HCT116 (cell line): Measurements from ENCODE around the gene USP46. TPM values are rescaled to one million over a fixed set of nuclear protein-coding genes. Genes with fewer than 3 reads are reported as not detected.

Experiments
- ATAC-seq: fragments of 200-7000 bp; cut with Tn5 transposase; 2 replicates; pipeline ENCODE4 v1.9.1; 2020; ENCODE audit warnings: mild to moderate bottlenecking, moderate library complexity
- BruUV-seq: library from RNA; stranded (reverse); fragments of 400-500 nt; replicated peaks from 2 replicates; lab custom pipeline; 2021; lab: Mats Ljungman, UMichigan
- CTCF ChIA-PET: fragments of 300-600 bp; sonication (Branson Sonifier 250); formaldehyde crosslinking; loops from one replicate; lab custom pipeline; 2021; ENCODE audit warnings: antibody characterized with exemption; lab: Charles Lee
- POLR2A ChIA-PET: fragments of 300-600, 350-600 bp; sonication (Branson Sonifier 250); formaldehyde crosslinking; loops from one replicate; lab custom pipeline; 2021; ENCODE audit warnings: antibody characterized with exemption; lab: Charles Lee
- RAD21 ChIA-PET, 2 experiments: fragments of 300-600 bp; sonication (Branson Sonifier 250); formaldehyde crosslinking; loops; one replicate each; lab custom pipeline; 2023; ENCODE audit warnings: low total read pairs in 2 of 2; ENCODE audit not compliant: uncharacterized antibody in 2 of 2, unreplicated experiment in 2 of 2, low non-redundant PET in 1 of 2; lab: Charles Lee
- DNase-seq: peaks from one replicate; pipeline ENCODE4 v3.0.0-alpha.2; 2010; ENCODE audit warnings: low read depth, low spot score
- H2AFZ ChIP-seq: fragments of 200-600 bp; shearing (Covaris generic), sonication (generic); 2 replicates; pipeline ENCODE4 v1.6.1; 2017; ENCODE audit warnings: low read depth, mixed run types, mixed read lengths, antibody characterized with exemption, low read length; ENCODE audit not compliant: poor library complexity, severe bottlenecking
- H3K27ac ChIP-seq: 2 replicates; pipeline ENCODE4 v1.5.1; 2012; ENCODE audit warnings: low read depth, low read length
- H3K27me3 ChIP-seq: fragments of 200-600 bp; sonication (generic); 2 replicates; pipeline ENCODE4 v1.6.1; 2016; ENCODE audit warnings: mixed run types, low read length, mixed read lengths; ENCODE audit not compliant: insufficient read depth
- H3K36me3 ChIP-seq, 2 experiments: fragments of 200-500 bp in 1 of 2; fragments of 200-600 bp in 1 of 2; sonication (Bioruptor generic) in 1 of 2; sonication (generic) in 1 of 2; 2 replicates each; pipeline versions ENCODE4 v1.5.1 to v1.6.1; 2014 to 2016; ENCODE audit warnings: low read length in 2 of 2, inconsistent platforms in 1 of 2, mixed read lengths in 1 of 2, mixed run types in 1 of 2; ENCODE audit not compliant: insufficient read depth in 2 of 2, control insufficient read depth in 1 of 2
- H3K4me1 ChIP-seq, 2 experiments: fragments of 200-600 bp in 1 of 2; sonication (generic) in 1 of 2; 2 replicates each; pipeline versions ENCODE4 v1.5.1 to v1.6.1; 2012 to 2017; ENCODE audit warnings: low read length in 2 of 2, inconsistent platforms in 1 of 2, mild to moderate bottlenecking in 1 of 2, mixed read lengths in 1 of 2, mixed run types in 1 of 2, moderate library complexity in 1 of 2; ENCODE audit not compliant: insufficient read depth in 2 of 2, control insufficient read depth in 1 of 2
- H3K4me2 ChIP-seq: fragments of 200-600 bp; sonication (generic); 2 replicates; pipeline ENCODE4 v1.6.1; 2017; ENCODE audit warnings: mixed run types, low read length, mixed read lengths
- H3K4me3 ChIP-seq, 2 experiments: fragments of 200-600 bp in 1 of 2; sonication (generic) in 1 of 2; replicated peaks in 1 of 2; 2 replicates each; pipeline ENCODE4 v1.5.1; 2011 to 2016; ENCODE audit warnings: low read length in 2 of 2, control low read depth in 1 of 2, low read depth in 1 of 2, mild to moderate bottlenecking in 1 of 2, mixed read lengths in 1 of 2, mixed run types in 1 of 2
- H3K79me2 ChIP-seq: fragments of 200-600 bp; sonication (generic); 2 replicates; pipeline ENCODE4 v1.6.1; 2017; ENCODE audit warnings: mild to moderate bottlenecking, mixed run types, low read length, moderate library complexity, mixed read lengths; ENCODE audit not compliant: insufficient read depth
- H3K9ac ChIP-seq: fragments of 200-600 bp; sonication (generic); 2 replicates; pipeline ENCODE4 v1.6.1; 2016; ENCODE audit warnings: low read length, mixed read lengths
- H3K9me2 ChIP-seq: fragments of 200-600 bp; sonication (generic), shearing (Covaris generic); 2 replicates; pipeline ENCODE4 v1.6.1; 2017; ENCODE audit warnings: mixed run types, mild to moderate bottlenecking, moderate library complexity; ENCODE audit not compliant: insufficient read depth
- H3K9me3 ChIP-seq, 2 experiments: fragments of 200-500 bp in 1 of 2; fragments of 200-600 bp in 1 of 2; sonication (Bioruptor generic) in 1 of 2; sonication (generic) in 1 of 2; 2 replicates each; pipeline ENCODE4 v1.6.1; 2014 to 2017; ENCODE audit warnings: low read length in 2 of 2, mixed read lengths in 2 of 2, inconsistent platforms in 1 of 2, low read depth in 1 of 2, mild to moderate bottlenecking in 1 of 2, mixed run types in 1 of 2, moderate library complexity in 1 of 2; ENCODE audit not compliant: control insufficient read depth in 1 of 2, insufficient read depth in 1 of 2
- H4K20me1 ChIP-seq: fragments of 200-600 bp; sonication (generic), shearing (Covaris generic); 2 replicates; pipeline ENCODE4 v1.6.1; 2017; ENCODE audit warnings: mixed run types, mild to moderate bottlenecking, moderate library complexity; ENCODE audit not compliant: insufficient read depth
- CBX3 ChIP-seq: IDR thresholded peaks from 2 replicates; pipeline ENCODE4 v1.6.1; 2012; ENCODE audit warnings: low read depth
- CEBPB ChIP-seq: IDR thresholded peaks from 2 replicates; pipeline ENCODE4 v1.6.1; 2012; ENCODE audit warnings: low read depth
- EGR1 ChIP-seq: IDR thresholded peaks from 2 replicates; pipeline ENCODE4 v1.6.1; 2012; ENCODE audit warnings: low read depth
- ELF1 ChIP-seq: IDR thresholded peaks from 2 replicates; pipeline ENCODE4 v1.6.1; 2012; ENCODE audit warnings: low read depth, borderline replicate concordance
- EZH2 ChIP-seq: fragments of 200-600 bp; sonication (generic); IDR thresholded peaks from 2 replicates; pipeline ENCODE4 v1.6.1; 2017; ENCODE audit warnings: antibody characterized with exemption, mixed run types
- EZH2phosphoT487 ChIP-seq: fragments of 200-600 bp; IDR thresholded peaks from 2 replicates; pipeline ENCODE4 v1.6.1; 2018; ENCODE audit warnings: antibody characterized with exemption, borderline replicate concordance
- FOSL1 ChIP-seq: IDR thresholded peaks from 2 replicates; pipeline ENCODE4 v1.6.1; 2012; ENCODE audit warnings: low read depth
- JUND ChIP-seq: IDR thresholded peaks from 2 replicates; pipeline ENCODE4 v1.6.1; 2012
- POLR2AphosphoS5 ChIP-seq: IDR thresholded peaks from 2 replicates; pipeline ENCODE4 v1.6.1; 2011; ENCODE audit warnings: mild to moderate bottlenecking, low read depth, low read length, moderate library complexity
- SRF ChIP-seq: IDR thresholded peaks from 2 replicates; pipeline ENCODE4 v1.6.1; 2012; ENCODE audit warnings: low read depth
- TCF7L2 ChIP-seq: IDR thresholded peaks from 2 replicates; pipeline ENCODE4 v1.7.0; 2011; ENCODE audit warnings: borderline replicate concordance, inconsistent platforms; ENCODE audit not compliant: insufficient read depth, insufficient read length; ENCODE audit errors: extremely low read depth
- YY1 ChIP-seq: IDR thresholded peaks from 2 replicates; pipeline ENCODE4 v1.6.1; 2011; ENCODE audit warnings: low read length, low read depth, moderate library complexity, mild to moderate bottlenecking; ENCODE audit not compliant: insufficient replicate concordance; ENCODE audit errors: extremely low read depth
- ZFX ChIP-seq: fragments of 450-650 bp; IDR thresholded peaks from 2 replicates; pipeline ENCODE4 v1.6.1; 2017
- intact Hi-C: fragments of 100-400 bp; cut with micrococcal nuclease; formaldehyde crosslinking; loops from 2 replicates; pipeline ENCODE4 v1.10.0; 2022
- total RNA-seq: library from RNA; stranded (reverse); gene quantifications from one replicate; pipeline ENCODE4 v1.2.1, GENCODE V29; 2021; ENCODE audit not compliant: unreplicated experiment
- TF ChIP-seq, protein P1 (sequence below): IDR thresholded peaks from 2 replicates; pipeline ENCODE4 v1.6.1; 2012; ENCODE audit warnings: low read depth
- TF ChIP-seq, protein P2 (sequence below), 3 experiments: fragments of 200-600 bp in 1 of 3; sonication (generic) in 1 of 3; IDR thresholded peaks in 2 of 3; conservative IDR thresholded peaks in 1 of 3; 2 replicates each; pipeline ENCODE4 v1.5.1; 2012 to 2017; ENCODE audit warnings: low read depth in 2 of 3, low read length in 2 of 3, antibody characterized with exemption in 1 of 3, borderline replicate concordance in 1 of 3, control low read depth in 1 of 3, mild to moderate bottlenecking in 1 of 3, mixed read lengths in 1 of 3, mixed run types in 1 of 3, moderate library complexity in 1 of 3; ENCODE audit not compliant: insufficient read depth in 1 of 3
- TF ChIP-seq, protein P3 (sequence below): IDR thresholded peaks from 2 replicates; pipeline ENCODE4 v1.6.1; 2012
- TF ChIP-seq, protein P4 (sequence below): IDR thresholded peaks from 2 replicates; pipeline ENCODE4 v1.6.1; 2012

USP46 gene
- total RNA-seq, 1 experiment from 2014 or later, result 36.6 TPM

DNA sequence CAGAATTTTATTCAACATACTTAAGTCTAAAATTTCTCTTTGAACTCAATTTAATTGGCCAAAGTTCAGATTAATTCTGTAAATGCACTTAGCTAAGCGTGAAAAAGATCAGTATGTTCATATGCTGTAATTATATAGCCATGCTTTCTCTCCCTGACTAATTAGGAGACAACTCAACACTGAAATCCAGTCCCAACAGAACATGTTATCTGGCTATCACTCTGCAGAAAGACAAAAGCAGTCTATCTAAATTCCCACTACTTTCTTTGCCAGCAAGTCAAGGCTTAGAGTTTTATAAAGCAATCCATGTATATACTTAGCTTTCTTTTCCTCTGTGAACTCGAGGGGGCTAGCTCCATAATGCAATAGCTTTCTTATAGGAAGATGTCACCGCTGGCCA, 16.0 kb upstream of the USP46 start:
- H2AFZ ChIP-seq, result no peak overlapping the region
- H3K4me3 ChIP-seq, result no peak overlapping the region
- no peaks in the 10 kb centered on the region for H3K79me2 ChIP-seq
- H3K27ac ChIP-seq, result no peak overlapping the region
- H3K9ac ChIP-seq, result no peak overlapping the region
- ChIA-PET RAD21 (no interaction called here), POLR2A (interaction anchor here (1.3 kb wide), 1 partner anchor 37 kb away, joined by 3 read pairs; no protein-coding TSS in a partner anchor), CTCF (interaction anchor here (1.0 kb wide), 1 partner anchor 130 kb away, joined by 3 read pairs; no protein-coding TSS in a partner anchor)
- no peak overlapping the region for H3K4me2 ChIP-seq
- H3K27me3 ChIP-seq, result no peaks in the 10 kb centered on the region
- no TSS peak for BruUV-seq
- no peaks in the 10 kb centered on the region for H3K9me3 ChIP-seq
- intact Hi-C loops, result no loop called here
- TF ChIP-seq CBX3 (no peak), YY1 (no peak), SRF (no peak), ZFX (no peak), EGR1 (no peak), ELF1 (no peak), POLR2AphosphoS5 (no peak), EZH2phosphoT487 (no peak), JUND (no peak), EZH2 (no peak), CEBPB (no peak), TCF7L2 (no peak), FOSL1 (no peak)
- TF ChIP-seq, protein P1, sequence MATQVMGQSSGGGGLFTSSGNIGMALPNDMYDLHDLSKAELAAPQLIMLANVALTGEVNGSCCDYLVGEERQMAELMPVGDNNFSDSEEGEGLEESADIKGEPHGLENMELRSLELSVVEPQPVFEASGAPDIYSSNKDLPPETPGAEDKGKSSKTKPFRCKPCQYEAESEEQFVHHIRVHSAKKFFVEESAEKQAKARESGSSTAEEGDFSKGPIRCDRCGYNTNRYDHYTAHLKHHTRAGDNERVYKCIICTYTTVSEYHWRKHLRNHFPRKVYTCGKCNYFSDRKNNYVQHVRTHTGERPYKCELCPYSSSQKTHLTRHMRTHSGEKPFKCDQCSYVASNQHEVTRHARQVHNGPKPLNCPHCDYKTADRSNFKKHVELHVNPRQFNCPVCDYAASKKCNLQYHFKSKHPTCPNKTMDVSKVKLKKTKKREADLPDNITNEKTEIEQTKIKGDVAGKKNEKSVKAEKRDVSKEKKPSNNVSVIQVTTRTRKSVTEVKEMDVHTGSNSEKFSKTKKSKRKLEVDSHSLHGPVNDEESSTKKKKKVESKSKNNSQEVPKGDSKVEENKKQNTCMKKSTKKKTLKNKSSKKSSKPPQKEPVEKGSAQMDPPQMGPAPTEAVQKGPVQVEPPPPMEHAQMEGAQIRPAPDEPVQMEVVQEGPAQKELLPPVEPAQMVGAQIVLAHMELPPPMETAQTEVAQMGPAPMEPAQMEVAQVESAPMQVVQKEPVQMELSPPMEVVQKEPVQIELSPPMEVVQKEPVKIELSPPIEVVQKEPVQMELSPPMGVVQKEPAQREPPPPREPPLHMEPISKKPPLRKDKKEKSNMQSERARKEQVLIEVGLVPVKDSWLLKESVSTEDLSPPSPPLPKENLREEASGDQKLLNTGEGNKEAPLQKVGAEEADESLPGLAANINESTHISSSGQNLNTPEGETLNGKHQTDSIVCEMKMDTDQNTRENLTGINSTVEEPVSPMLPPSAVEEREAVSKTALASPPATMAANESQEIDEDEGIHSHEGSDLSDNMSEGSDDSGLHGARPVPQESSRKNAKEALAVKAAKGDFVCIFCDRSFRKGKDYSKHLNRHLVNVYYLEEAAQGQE, result no peak
- TF ChIP-seq, protein P2, sequence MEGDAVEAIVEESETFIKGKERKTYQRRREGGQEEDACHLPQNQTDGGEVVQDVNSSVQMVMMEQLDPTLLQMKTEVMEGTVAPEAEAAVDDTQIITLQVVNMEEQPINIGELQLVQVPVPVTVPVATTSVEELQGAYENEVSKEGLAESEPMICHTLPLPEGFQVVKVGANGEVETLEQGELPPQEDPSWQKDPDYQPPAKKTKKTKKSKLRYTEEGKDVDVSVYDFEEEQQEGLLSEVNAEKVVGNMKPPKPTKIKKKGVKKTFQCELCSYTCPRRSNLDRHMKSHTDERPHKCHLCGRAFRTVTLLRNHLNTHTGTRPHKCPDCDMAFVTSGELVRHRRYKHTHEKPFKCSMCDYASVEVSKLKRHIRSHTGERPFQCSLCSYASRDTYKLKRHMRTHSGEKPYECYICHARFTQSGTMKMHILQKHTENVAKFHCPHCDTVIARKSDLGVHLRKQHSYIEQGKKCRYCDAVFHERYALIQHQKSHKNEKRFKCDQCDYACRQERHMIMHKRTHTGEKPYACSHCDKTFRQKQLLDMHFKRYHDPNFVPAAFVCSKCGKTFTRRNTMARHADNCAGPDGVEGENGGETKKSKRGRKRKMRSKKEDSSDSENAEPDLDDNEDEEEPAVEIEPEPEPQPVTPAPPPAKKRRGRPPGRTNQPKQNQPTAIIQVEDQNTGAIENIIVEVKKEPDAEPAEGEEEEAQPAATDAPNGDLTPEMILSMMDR (IDR thresholded peaks at IDR 0.05 in 2 of 3, conservative IDR thresholded peaks at IDR 0.05 in 1 of 3; ENCODE audit: borderline replicate concordance in 1 of 3, insufficient read depth in 1 of 3, low read depth in 2 of 3, low read length in 2 of 3), result no peak
- TF ChIP-seq, protein P3, sequence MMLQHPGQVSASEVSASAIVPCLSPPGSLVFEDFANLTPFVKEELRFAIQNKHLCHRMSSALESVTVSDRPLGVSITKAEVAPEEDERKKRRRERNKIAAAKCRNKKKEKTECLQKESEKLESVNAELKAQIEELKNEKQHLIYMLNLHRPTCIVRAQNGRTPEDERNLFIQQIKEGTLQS, result no peak
- TF ChIP-seq, protein P4, sequence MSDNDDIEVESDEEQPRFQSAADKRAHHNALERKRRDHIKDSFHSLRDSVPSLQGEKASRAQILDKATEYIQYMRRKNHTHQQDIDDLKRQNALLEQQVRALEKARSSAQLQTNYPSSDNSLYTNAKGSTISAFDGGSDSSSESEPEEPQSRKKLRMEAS, result no peak
- ATAC-seq (no peak), DNase-seq (no peak)
- H3K4me1 ChIP-seq, result no peaks in the 10 kb centered on the region
- H4K20me1 ChIP-seq, result no peaks in the 10 kb centered on the region
- no peaks in the 10 kb centered on the region for H3K9me2 ChIP-seq
- no peaks in the 10 kb centered on the region for H3K36me3 ChIP-seq
